GM18508 (cell line): ENCODE results near the gene ESPN.
"Not testable (repeated sequence)": the region's sequence is repeated elsewhere in the genome, so short reads cannot be mapped to it uniquely, and the experiment has no call there.

ENCODE experiments used
- ATAC-seq: cut with Tn5 transposase; IDR thresholded peaks from one replicate; pipeline ENCODE4 v1.9.1; 2021; ENCODE audit warnings: moderate number of reproducible peaks; ENCODE audit not compliant: insufficient read depth, unreplicated experiment

The ESPN gene

GRCh38 chr1:6447016-6447817 lies 22.6 kb downstream of the ESPN start:
- no peak for ATAC-seq

- ATAC-seq, result no peak
Measured at GRCh38 chr1:6447818-6448748, 23.5 kb downstream of the ESPN start.

- ATAC-seq, result no peak
Measured at GRCh38 chr1:6448749-6449631, 24.4 kb downstream of the ESPN start.

GRCh38 chr1:6450005-6450450 lies 25.5 kb downstream of the ESPN start:
- no peak for ATAC-seq

GRCh38 chr1:6450486-6450885 lies 25.9 kb downstream of the ESPN start:
- not testable (repeated sequence) for ATAC-seq

- no peak for ATAC-seq
Measured at GRCh38 chr1:6450943-6451373, 26.4 kb downstream of the ESPN start.

GRCh38 chr1:6453895-6454855 lies 29.6 kb downstream of the ESPN start:
- not testable (repeated sequence) for ATAC-seq

GRCh38 chr1:6454856-6455751 lies 30.5 kb downstream of the ESPN start:
- no peak for ATAC-seq

GRCh38 chr1:6455752-6456520 lies 31.4 kb downstream of the ESPN start:
- not testable (repeated sequence) for ATAC-seq

- ATAC-seq, result no peak
Measured at GRCh38 chr1:6456800-6457466, 32.4 kb downstream of the ESPN start.

- no peak for ATAC-seq
Measured at GRCh38 chr1:6459850-6460265, 35.3 kb downstream of the ESPN start.

GRCh38 chr1:6460301-6461050 lies 35.9 kb downstream of the ESPN start:
- no peak for ATAC-seq

GRCh38 chr1:6461051-6461530 lies 36.5 kb downstream of the ESPN start:
- no peak for ATAC-seq

GRCh38 chr1:6461538-6462411 lies 37.2 kb downstream of the ESPN start:
- ATAC-seq, result no peak
